ENCODE measurements around the gene HLF.

HLF gene

GRCh38 chr17:55299162-55299838, 34.5 kb downstream of the HLF start:
- no peak for DNase-seq
- CTCF ChIA-PET = interaction anchor here (1.3 kb wide), 1 partner anchor 306 kb away, joined by 3 read pairs; no protein-coding TSS in a partner anchor

GRCh38 chr17:55299890-55300289, 35.1 kb downstream of the HLF start:
- CTCF ChIA-PET = interaction anchor here (1.3 kb wide), 1 partner anchor 306 kb away, joined by 3 read pairs; no protein-coding TSS in a partner anchor

More at GRCh38 chr17:55299162-55299838, 34.5 kb downstream of the HLF start:
- Mint-ChIP-seq H3K4me3 (no peak overlapping the region), H3K4me1 (no peaks in the 10 kb centered on the region), H3K9me3 (no peaks in the 10 kb centered on the region), H3K36me3 (no peaks in the 10 kb centered on the region), H3K27me3 (peaks cover 7% of the 10 kb centered on the region), H3K27ac (no peak overlapping the region)

GRCh38 chr17:55300479-55301290, 35.9 kb downstream of the HLF start:
- no peak overlapping the region for H3K27ac Mint-ChIP-seq
- no peaks in the 10 kb centered on the region for H3K36me3 Mint-ChIP-seq
- H3K9me3 Mint-ChIP-seq = no peaks in the 10 kb centered on the region
- H3K4me1 Mint-ChIP-seq = no peaks in the 10 kb centered on the region
- CTCF ChIA-PET = interaction anchor here (1.3 kb wide), 1 partner anchor 307 kb away, joined by 3 read pairs; no protein-coding TSS in a partner anchor
- no peak overlapping the region for H3K4me3 Mint-ChIP-seq
- DNase-seq = no peak
- H3K27me3 Mint-ChIP-seq = peaks cover 4% of the 10 kb centered on the region

More at GRCh38 chr17:55299890-55300289, 35.1 kb downstream of the HLF start:
- DNase-seq = no peak
- H3K36me3 Mint-ChIP-seq = no peaks in the 10 kb centered on the region
- H3K4me1 Mint-ChIP-seq = no peaks in the 10 kb centered on the region
- no peak overlapping the region for H3K27ac Mint-ChIP-seq
- H3K9me3 Mint-ChIP-seq = no peaks in the 10 kb centered on the region
- no peak overlapping the region for H3K4me3 Mint-ChIP-seq
- peaks cover 4% of the 10 kb centered on the region for H3K27me3 Mint-ChIP-seq

DNA sequence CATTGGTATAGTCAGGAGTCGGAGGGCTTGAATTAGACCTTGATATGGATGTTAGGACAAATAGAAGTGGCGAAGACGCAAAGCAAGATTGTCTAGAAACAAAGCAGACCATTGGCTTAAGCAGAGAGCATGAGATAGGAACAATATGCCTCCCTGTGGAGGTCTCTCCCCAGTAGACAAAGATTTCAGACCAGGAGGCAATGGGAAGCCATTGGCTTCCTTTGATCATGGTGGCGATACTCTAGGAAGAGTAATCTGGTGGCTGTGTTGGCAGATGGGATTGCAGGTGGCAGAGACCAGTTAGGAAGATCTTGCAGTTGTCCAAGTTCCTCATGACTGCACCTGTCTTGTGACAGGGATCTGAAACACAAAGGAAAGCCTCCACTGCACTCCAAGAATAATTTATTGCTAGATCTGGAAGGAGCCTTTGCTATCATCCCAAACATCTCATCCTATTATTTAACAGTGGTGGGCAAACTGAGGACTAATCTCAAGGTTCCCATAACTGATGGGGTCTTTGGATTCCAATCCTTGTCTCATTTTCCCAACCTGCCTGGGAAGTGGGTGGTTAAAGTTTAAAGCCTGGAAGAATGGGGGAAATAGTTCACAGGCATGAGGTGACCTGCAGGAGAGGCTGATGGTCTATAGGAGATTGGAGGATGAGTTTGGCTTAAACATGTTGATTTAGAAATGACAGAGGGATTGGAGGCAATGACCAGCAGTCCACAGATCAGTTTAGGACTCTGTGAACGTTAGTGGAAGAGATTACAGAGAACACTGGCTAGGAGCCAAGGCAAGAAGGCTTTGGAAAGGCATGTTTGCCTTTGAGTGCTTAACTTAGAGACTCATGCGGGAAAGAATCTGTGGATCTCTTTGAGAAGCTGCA, 37.0 kb downstream of the HLF start:
- Mint-ChIP-seq H3K4me3 (no peak overlapping the region), H3K27me3 (peaks cover 6% of the 10 kb centered on the region), H3K4me1 (no peaks in the 10 kb centered on the region), H3K36me3 (no peaks in the 10 kb centered on the region), H3K9me3 (no peaks in the 10 kb centered on the region), H3K27ac (no peak overlapping the region)
- no peak for DNase-seq
- CTCF ChIA-PET = no interaction called here

- no peak for DNase-seq
- Mint-ChIP-seq H3K27ac (no peak overlapping the region), H3K27me3 (peaks cover 9% of the 10 kb centered on the region), H3K36me3 (no peaks in the 10 kb centered on the region), H3K4me1 (no peaks in the 10 kb centered on the region), H3K4me3 (no peak overlapping the region), H3K9me3 (no peaks in the 10 kb centered on the region)
- CTCF ChIA-PET = no interaction called here
Measured at GRCh38 chr17:55302407-55302787, 37.6 kb downstream of the HLF start.

GRCh38 chr17:55303008-55303493, 38.3 kb downstream of the HLF start:
- Mint-ChIP-seq H3K9me3 (no peaks in the 10 kb centered on the region), H3K36me3 (no peaks in the 10 kb centered on the region), H3K4me1 (no peaks in the 10 kb centered on the region), H3K4me3 (no peak overlapping the region), H3K27ac (no peak overlapping the region), H3K27me3 (peaks cover 9% of the 10 kb centered on the region)
- CTCF ChIA-PET = interaction anchor here (1.1 to 1.6 kb wide), 2 partner anchors 45 to 52 kb away, joined by 3 to 5 read pairs; no protein-coding TSS in a partner anchor
- DNase-seq = no peak

DNA sequence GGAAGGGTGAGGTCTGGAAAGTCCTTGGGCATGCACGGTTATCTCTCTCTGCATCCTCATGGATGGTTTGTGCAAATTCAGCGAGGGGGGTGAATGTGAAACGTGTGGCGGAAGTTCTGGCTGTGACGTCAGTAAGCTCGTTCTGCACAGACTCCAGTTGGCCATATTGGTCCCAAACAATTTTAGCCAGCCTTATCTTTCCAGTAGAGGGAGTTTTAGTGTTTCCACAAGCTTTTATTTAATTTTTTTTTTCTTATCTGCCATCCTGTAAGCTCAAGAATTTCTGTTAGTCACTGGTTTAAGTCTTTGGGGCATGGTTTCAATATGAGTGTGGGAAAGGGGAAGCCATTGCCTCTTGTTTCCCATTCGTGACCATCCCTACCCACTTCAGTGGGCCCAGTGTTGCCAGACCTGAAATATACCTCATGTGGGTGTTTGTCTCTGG, 39.0 kb downstream of the HLF start:
- CTCF ChIA-PET = interaction anchor here (0.9 to 1.7 kb wide), 4 partner anchors 43 to 311 kb away, joined by 3 to 5 read pairs (median 4); no protein-coding TSS in a partner anchor
- Mint-ChIP-seq H3K36me3 (no peaks in the 10 kb centered on the region), H3K4me3 (no peak overlapping the region), H3K27me3 (peaks cover 9% of the 10 kb centered on the region), H3K27ac (no peak overlapping the region), H3K9me3 (no peaks in the 10 kb centered on the region), H3K4me1 (no peaks in the 10 kb centered on the region)
- DNase-seq = no peak

DNA sequence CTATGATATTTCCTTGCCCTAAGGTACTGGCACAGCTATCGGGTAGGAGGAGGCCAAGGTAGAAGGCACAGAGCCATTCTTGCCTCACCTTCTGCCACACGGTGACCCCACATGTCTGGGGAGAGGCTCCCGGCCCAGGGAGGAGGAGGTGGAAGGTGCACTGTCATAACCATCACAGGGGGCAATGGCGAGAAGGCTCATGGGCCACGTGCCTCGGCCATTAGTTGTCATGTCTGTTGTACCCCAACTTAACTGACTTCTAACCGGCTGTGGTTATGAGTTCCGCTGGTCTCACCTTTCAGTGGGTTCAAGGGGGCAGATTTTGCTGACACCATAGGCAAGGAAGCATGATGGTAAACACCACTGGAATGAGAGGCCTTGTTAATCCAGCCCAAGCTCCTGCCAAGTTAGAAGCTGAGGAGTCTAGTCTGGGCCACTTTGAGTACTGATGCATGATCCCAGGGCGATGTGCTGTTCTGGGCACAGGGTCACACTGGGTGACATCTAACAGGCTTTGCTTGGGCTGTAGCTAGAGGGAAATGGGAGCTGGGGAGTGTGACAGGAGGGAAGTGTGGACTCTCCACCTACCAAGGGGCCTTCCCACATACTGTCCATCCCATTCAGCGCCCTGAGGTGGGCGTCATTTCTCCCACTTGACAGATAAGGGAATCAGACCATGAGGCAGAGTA, 39.6 kb downstream of the HLF start:
- no peak overlapping the region for H3K4me3 Mint-ChIP-seq
- no peaks in the 10 kb centered on the region for H3K9me3 Mint-ChIP-seq
- CTCF ChIA-PET = interaction anchor here (0.9 to 1.7 kb wide), 4 partner anchors 43 to 311 kb away, joined by 3 to 5 read pairs (median 4); no protein-coding TSS in a partner anchor

GRCh38 chr17:55305321-55306087, 40.7 kb downstream of the HLF start:
- peaks cover 6% of the 10 kb centered on the region for H3K27me3 Mint-ChIP-seq
- H3K4me1 Mint-ChIP-seq = no peaks in the 10 kb centered on the region
- DNase-seq = no peak
- H3K27ac Mint-ChIP-seq = no peak overlapping the region
- no peaks in the 10 kb centered on the region for H3K36me3 Mint-ChIP-seq
- no peaks in the 10 kb centered on the region for H3K9me3 Mint-ChIP-seq
- no peak overlapping the region for H3K4me3 Mint-ChIP-seq
- CTCF ChIA-PET = interaction anchor here (1.5 to 1.7 kb wide), 2 partner anchors 44 to 312 kb away, joined by 3 to 5 read pairs; no protein-coding TSS in a partner anchor

More for the DNA sequence above, 39.6 kb downstream of the HLF start:
- no peak for DNase-seq
- no peak overlapping the region for H3K27ac Mint-ChIP-seq
- H3K36me3 Mint-ChIP-seq = no peaks in the 10 kb centered on the region
- H3K4me1 Mint-ChIP-seq = no peaks in the 10 kb centered on the region
- peaks cover 9% of the 10 kb centered on the region for H3K27me3 Mint-ChIP-seq

GRCh38 chr17:55307879-55308278, 43.1 kb downstream of the HLF start:
- CTCF ChIA-PET = no interaction called here
- peaks cover 7% of the 10 kb centered on the region for H3K27me3 Mint-ChIP-seq
- no peaks in the 10 kb centered on the region for H3K9me3 Mint-ChIP-seq
- no peaks in the 10 kb centered on the region for H3K4me1 Mint-ChIP-seq
- no peak overlapping the region for H3K4me3 Mint-ChIP-seq
- DNase-seq = no peak
- H3K36me3 Mint-ChIP-seq = no peaks in the 10 kb centered on the region
- no peak overlapping the region for H3K27ac Mint-ChIP-seq

DNA sequence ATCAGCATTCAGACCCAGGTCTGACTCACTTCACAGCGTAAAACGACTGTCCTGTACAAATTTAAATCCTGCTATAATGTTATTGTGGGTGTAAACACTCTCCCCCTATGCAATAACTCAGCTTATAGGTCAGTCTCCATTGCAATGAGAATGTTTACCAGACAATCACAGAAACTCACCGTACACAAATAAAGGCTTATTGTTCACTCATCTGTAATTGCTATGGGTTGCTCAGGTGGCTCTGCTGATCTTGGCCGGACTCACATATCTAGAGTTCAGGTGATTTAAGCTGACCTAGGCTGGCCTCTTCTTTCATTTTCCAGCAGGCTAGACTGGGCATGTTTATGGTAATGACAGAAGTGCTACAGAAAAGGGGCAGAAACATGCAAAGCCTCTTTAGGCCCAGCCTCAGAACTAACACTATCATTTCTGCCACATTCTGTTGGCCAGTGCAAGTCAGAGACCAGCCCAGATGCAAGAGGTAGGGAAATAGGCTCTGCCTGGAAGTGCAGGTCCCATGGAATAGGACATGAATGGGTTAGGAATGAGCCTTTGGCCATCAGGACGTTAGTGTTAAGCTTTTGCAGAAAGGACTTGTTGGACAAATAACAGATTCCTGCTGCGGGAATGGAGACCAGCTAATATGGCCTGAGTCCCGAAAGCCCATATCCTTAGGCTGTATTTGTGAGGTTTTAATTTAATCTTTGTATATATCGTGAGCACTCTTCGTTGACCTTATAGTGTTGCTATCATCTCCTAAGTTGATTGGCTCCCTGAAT, 44.0 kb downstream of the HLF start:
- H3K27ac Mint-ChIP-seq = no peak overlapping the region
- H3K4me1 Mint-ChIP-seq = no peaks in the 10 kb centered on the region
- CTCF ChIA-PET = interaction anchor here (0.6 kb wide), 1 partner anchor 150 kb away, joined by 3 read pairs; no protein-coding TSS in a partner anchor
- H3K4me3 Mint-ChIP-seq = no peak overlapping the region
- no peaks in the 10 kb centered on the region for H3K9me3 Mint-ChIP-seq
- peaks cover 9% of the 10 kb centered on the region for H3K27me3 Mint-ChIP-seq
- no peaks in the 10 kb centered on the region for H3K36me3 Mint-ChIP-seq
- DNase-seq = no peak

DNA sequence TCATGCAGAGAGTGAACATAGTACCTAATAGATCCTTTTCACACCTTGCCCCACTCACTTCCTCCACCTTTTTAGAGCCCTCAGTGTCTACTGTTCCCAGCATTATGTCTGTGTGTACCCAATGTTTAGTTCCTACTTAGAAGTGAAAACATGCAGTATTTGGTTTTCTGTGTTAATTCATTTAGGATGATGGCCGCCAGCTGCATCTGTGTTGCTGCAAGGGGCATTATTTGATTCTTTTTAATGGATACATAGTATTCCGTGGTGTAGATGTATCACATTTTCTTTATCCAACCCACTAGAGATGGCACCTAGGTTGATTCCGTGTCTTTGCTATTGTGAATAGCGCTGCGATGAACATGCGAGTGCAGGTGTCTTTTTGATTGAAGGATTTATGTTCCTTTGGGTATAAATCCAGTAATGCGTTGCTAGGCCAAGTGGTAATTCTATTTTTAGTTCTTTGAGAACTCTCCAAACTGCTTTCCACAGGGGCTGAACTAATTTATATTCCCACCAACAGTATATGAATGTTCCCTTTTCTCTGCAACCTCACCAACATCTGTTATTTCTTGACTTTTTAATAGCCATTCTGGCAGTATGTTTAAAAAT, 47.1 kb downstream of the HLF start:
- Mint-ChIP-seq H3K27ac (no peak overlapping the region), H3K27me3 (peaks cover 18% of the 10 kb centered on the region), H3K4me1 (peaks cover 3% of the 10 kb centered on the region), H3K36me3 (no peaks in the 10 kb centered on the region), H3K9me3 (no peaks in the 10 kb centered on the region), H3K4me3 (no peak overlapping the region)
- DNase-seq = no peak
- CTCF ChIA-PET = no interaction called here

Measured in activated naive CD4-positive, alpha-beta T cell treated with anti-CD3 and anti-CD28 coated beads, Interleukin-2, amount 10 ng/mL, durations not matched to agents 7 days and 5 days (primary cell).